ENCODE data around the gene MEPCE. TPM values are rescaled to one million over a fixed set of nuclear protein-coding genes. Genes with fewer than 3 reads are reported as not detected.
A peak's percentile ranks its signal among the peaks of the same experiment; 100 is the strongest.

The MEPCE gene
- total RNA-seq, 1 experiment from 2014 or later = 72.1 TPM

GRCh38 chr7:100390286-100391009, 39.2 kb upstream of the MEPCE start:
- no peaks in the 10 kb centered on the region for H3K27me3 ChIP-seq (ENCODE audit: control insufficient read depth, insufficient read depth, low read length)
- CTCF ChIA-PET = interaction anchor here (1.1 kb wide), 1 partner anchor 17 kb away, joined by 5 read pairs; no protein-coding TSS in a partner anchor
- no TSS peak for BruUV-seq (replicated peaks)
- no peaks in the 10 kb centered on the region for H3K36me3 ChIP-seq (ENCODE audit: control insufficient read depth, insufficient read depth, low read length)
- no peaks in the 10 kb centered on the region for H3K4me1 ChIP-seq (ENCODE audit: control insufficient read depth, insufficient read depth, low read length)
- H3K9me3 ChIP-seq (ENCODE audit: control insufficient read depth, insufficient read depth, low read depth, low read length) = no peaks in the 10 kb centered on the region
- H3K27ac ChIP-seq (ENCODE audit: low read length) = no peak overlapping the region
- H3K4me3 ChIP-seq (ENCODE audit: low read depth in 2 of 2, low read length in 2 of 2) = no peak overlapping the region
- POLR2A ChIA-PET = no interaction called here
- intact Hi-C loops (cut with micrococcal nuclease; ENCODE audit: unreplicated experiment) = no loop called here
- ATAC-seq (peak; percentile 63; the same call in 1 of the 2 replicates), DNase-seq (ENCODE audit: low read depth, low spot score) (no peak)
- TF ChIP-seq TCF7L2 (IDR thresholded peaks at IDR 0.05; ENCODE audit: low read depth, low read length) (no peak), POLR2AphosphoS5 (IDR thresholded peaks at IDR 0.05; ENCODE audit: low read depth, low read length) (no peak), CTCF (IDR thresholded peaks at IDR 0.05) (no peak), SIN3A (IDR thresholded peaks at IDR 0.05; ENCODE audit: borderline replicate concordance, insufficient read depth, low read depth, low read length) (no peak), REST (IDR thresholded peaks at IDR 0.05; ENCODE audit: insufficient read depth in 1 of 2, low read depth in 2 of 2, low read length in 1 of 2) (no peak)
- in situ Hi-C loops (cut with HindIII; ENCODE audit: low pct_unique_long_range_greater_than_20kb, low sequenced_read_pairs) = no loop called here

DNA sequence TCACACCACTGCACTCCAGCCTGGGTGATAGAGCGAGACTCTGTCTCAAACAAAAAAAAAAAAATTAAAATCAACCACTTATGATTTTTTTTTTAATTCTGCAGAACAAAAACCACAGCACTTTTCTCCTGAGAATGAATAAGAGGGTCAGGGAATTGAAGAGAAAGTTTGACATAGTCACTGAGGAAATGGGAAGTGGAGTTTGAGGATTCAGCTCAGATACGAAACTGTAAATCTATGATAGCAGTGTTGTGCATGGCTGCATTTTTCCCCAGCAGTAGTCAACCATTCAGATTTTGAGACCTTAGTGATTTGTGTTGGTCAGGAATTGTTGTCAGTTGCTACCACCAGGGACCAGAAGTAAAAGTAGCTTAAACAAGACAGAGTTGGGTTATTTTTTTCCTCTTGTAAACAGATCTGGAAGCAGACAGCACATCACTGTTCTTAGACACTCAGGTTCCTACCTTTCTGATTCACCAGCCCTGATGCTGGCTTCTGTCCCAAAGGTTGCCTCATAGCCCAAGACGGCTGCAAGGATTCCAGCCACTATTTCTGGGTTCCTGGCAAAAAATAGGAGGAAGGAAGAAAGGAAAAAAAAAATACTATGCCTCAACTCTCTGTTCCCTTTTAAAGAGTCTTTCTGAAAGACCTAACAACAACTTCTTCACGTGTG, 36.3 kb upstream of the MEPCE start:
- no peaks in the 10 kb centered on the region for H3K4me1 ChIP-seq (ENCODE audit: control insufficient read depth, insufficient read depth, low read length)
- no peak overlapping the region for H3K27ac ChIP-seq (ENCODE audit: low read length)
- no peak for TF ChIP-seq CTCF (IDR thresholded peaks at IDR 0.05)
- TF ChIP-seq TCF7L2 (IDR thresholded peaks at IDR 0.05; ENCODE audit: low read depth, low read length) = no peak
- TF ChIP-seq REST (IDR thresholded peaks at IDR 0.05; ENCODE audit: insufficient read depth in 1 of 2, low read depth in 2 of 2, low read length in 1 of 2) = no peak
- no peak for TF ChIP-seq POLR2AphosphoS5 (IDR thresholded peaks at IDR 0.05; ENCODE audit: low read depth, low read length)
- no peak for TF ChIP-seq SIN3A (IDR thresholded peaks at IDR 0.05; ENCODE audit: borderline replicate concordance, insufficient read depth, low read depth, low read length)
- ChIA-PET POLR2A (no interaction called here), CTCF (no interaction called here)
- no peaks in the 10 kb centered on the region for H3K9me3 ChIP-seq (ENCODE audit: control insufficient read depth, insufficient read depth, low read depth, low read length)
- DNase-seq (ENCODE audit: low read depth, low spot score) (no peak), ATAC-seq (no peak)
- BruUV-seq (replicated peaks) = no TSS peak
- H3K4me3 ChIP-seq (ENCODE audit: low read depth in 2 of 2, low read length in 2 of 2) = no peak overlapping the region
- no peaks in the 10 kb centered on the region for H3K36me3 ChIP-seq (ENCODE audit: control insufficient read depth, insufficient read depth, low read length)
- H3K27me3 ChIP-seq (ENCODE audit: control insufficient read depth, insufficient read depth, low read length) = no peaks in the 10 kb centered on the region
- in situ Hi-C loops (cut with HindIII; ENCODE audit: low pct_unique_long_range_greater_than_20kb, low sequenced_read_pairs) (no loop called here), intact Hi-C loops (cut with micrococcal nuclease; ENCODE audit: unreplicated experiment) (no loop called here)
